ENCODE measurements around the gene TMEM131. TPM values are rescaled to one million over a fixed set of nuclear protein-coding genes. Genes with fewer than 3 reads are reported as not detected.
A peak's percentile ranks its signal among the peaks of the same experiment; 100 is the strongest.

The TMEM131 gene
- total RNA-seq, 1 donor from 2014 or later: 31.4 TPM

DNA sequence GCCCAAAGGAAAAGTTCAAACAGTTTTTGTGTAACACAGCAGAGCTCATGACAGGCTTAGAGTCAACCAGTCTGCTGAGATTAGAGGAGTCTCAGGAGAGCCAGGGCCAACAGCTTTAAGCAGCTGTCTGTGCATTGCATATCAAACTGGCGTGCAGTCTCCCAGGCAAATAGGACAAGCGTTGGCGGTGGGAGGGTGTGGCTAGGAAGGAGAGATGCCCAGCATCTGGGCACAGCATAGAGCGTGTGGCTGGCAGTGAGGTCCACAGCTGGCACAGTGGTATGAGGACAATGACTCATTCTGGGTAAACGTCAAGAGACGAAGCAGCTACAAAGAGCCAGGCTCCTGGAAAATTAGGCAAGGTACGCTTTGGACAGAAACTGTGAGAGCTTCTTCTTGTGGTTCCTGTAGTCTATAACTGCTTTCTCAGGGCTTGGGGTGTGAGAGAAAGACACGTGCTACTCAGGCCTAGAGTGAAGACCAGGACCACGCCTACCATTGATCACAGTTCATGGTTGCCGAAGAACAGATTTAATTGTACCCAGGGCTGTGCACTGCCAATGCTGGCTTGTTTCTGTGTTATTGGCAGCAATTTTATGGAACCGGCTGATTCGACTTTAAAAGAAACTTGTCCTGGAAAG, 267.5 kb downstream of the TMEM131 start:
- peaks cover 5% of the 10 kb centered on the region for H3K4me1 Mint-ChIP-seq (ENCODE audit: low read depth)
- peak; percentile 41 for DNase-seq (ENCODE audit: low spot score)
- no peak overlapping the region for H3K27ac Mint-ChIP-seq (ENCODE audit: unreplicated experiment)
- peaks cover 4% of the 10 kb centered on the region for H3K9me3 Mint-ChIP-seq (ENCODE audit: low read depth)
- no peak for TF ChIP-seq CTCF (IDR thresholded peaks at IDR 0.05)
- peaks cover 2% of the 10 kb centered on the region for H3K36me3 Mint-ChIP-seq (ENCODE audit: low read depth)
- H3K4me3 Mint-ChIP-seq (ENCODE audit: unreplicated experiment): no peak overlapping the region
- no peaks in the 10 kb centered on the region for H3K27me3 Mint-ChIP-seq (ENCODE audit: low read depth)

- no peak overlapping the region for H3K27ac Mint-ChIP-seq (ENCODE audit: unreplicated experiment)
- peak; percentile 32 for DNase-seq (ENCODE audit: low spot score)
- H3K4me1 Mint-ChIP-seq (ENCODE audit: low read depth): peaks cover 5% of the 10 kb centered on the region
- TF ChIP-seq CTCF (IDR thresholded peaks at IDR 0.05): no peak
- no peak overlapping the region for H3K4me3 Mint-ChIP-seq (ENCODE audit: unreplicated experiment)
- peaks cover 2% of the 10 kb centered on the region for H3K36me3 Mint-ChIP-seq (ENCODE audit: low read depth)
- H3K9me3 Mint-ChIP-seq (ENCODE audit: low read depth): peaks cover 4% of the 10 kb centered on the region
- H3K27me3 Mint-ChIP-seq (ENCODE audit: low read depth): no peaks in the 10 kb centered on the region
These were observed 268.5 kb downstream of the TMEM131 start for GRCh38 chr2:97727296-97727695.

- H3K4me3 Mint-ChIP-seq (ENCODE audit: unreplicated experiment): no peak overlapping the region
- TF ChIP-seq CTCF (IDR thresholded peaks at IDR 0.05): no peak
- H3K27me3 Mint-ChIP-seq (ENCODE audit: low read depth): no peaks in the 10 kb centered on the region
- peaks cover 2% of the 10 kb centered on the region for H3K36me3 Mint-ChIP-seq (ENCODE audit: low read depth)
- peaks cover 4% of the 10 kb centered on the region for H3K9me3 Mint-ChIP-seq (ENCODE audit: low read depth)
- H3K27ac Mint-ChIP-seq (ENCODE audit: unreplicated experiment): no peak overlapping the region
- peaks cover 5% of the 10 kb centered on the region for H3K4me1 Mint-ChIP-seq (ENCODE audit: low read depth)
- DNase-seq (ENCODE audit: low spot score): peak; percentile 18
These were observed 269.3 kb downstream of the TMEM131 start for GRCh38 chr2:97726261-97727064.

DNA sequence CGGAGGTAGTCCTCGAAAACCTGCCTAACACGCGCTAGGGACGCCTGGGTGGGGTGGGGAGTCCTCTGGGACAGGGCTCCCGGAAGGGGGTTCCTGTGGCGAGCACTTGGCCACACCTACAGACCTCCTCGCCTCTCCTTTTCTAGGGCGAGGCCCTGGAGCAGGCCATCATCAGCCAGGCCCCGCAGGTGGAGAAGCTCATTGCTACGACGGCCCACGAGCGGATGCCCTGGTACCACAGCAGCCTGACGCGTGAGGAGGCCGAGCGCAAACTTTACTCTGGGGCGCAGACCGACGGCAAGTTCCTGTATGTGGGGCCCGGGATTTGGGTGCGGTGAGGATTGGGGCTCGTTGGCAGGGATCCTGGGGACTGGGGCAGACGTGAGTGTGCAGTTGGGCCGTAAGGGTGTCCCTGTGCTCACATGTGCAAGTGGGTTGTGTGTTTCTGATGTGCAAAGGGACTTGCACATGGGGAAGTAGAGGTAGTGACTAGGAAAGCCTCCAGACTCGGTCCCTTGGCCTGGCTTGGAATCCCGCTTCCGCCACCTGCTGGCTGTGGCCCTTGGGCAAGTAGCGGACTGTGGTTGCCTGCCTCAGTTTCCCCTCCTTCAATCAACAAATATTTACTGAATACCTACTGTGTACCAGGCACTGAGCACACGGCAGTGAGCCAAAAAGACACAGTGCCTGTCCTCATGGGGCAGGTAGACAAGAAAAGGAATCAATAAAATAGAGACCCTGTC, 270.6 kb downstream of the TMEM131 start:
- no peak overlapping the region for H3K27ac Mint-ChIP-seq (ENCODE audit: unreplicated experiment)
- DNase-seq (ENCODE audit: low spot score): peak; percentile 84
- H3K27me3 Mint-ChIP-seq (ENCODE audit: low read depth): no peaks in the 10 kb centered on the region
- no peak for TF ChIP-seq CTCF (IDR thresholded peaks at IDR 0.05)
- peaks cover under 1% of the 10 kb centered on the region for H3K9me3 Mint-ChIP-seq (ENCODE audit: low read depth)
- peaks cover 5% of the 10 kb centered on the region for H3K4me1 Mint-ChIP-seq (ENCODE audit: low read depth)
- H3K36me3 Mint-ChIP-seq (ENCODE audit: low read depth): no peaks in the 10 kb centered on the region
- H3K4me3 Mint-ChIP-seq (ENCODE audit: unreplicated experiment): no peak overlapping the region

DNA sequence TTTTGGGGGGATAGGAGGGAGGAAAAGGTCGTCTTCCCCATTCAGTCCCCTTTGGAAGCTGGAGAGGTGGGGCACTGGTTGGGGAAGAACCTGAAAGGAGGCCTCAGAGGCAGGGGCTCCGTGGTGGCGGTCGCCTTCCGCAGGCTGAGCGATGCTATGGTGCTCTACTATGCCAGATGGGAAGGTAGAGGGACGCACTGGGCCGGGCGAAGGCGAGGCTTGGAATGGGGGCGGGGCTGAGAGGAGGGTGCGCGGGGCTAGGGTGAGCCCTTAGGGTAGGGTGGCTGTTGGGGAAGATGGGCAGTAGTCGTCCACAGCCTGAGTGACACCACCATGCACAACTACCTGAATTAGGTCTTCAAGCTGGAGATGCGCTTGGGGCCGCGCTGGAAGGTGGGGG, 271.2 kb downstream of the TMEM131 start:
- no peak for DNase-seq (ENCODE audit: low spot score)
- Mint-ChIP-seq H3K4me1 (ENCODE audit: low read depth) (peaks cover 5% of the 10 kb centered on the region), H3K27me3 (ENCODE audit: low read depth) (no peaks in the 10 kb centered on the region), H3K4me3 (ENCODE audit: unreplicated experiment) (no peak overlapping the region), H3K27ac (ENCODE audit: unreplicated experiment) (no peak overlapping the region), H3K36me3 (ENCODE audit: low read depth) (no peaks in the 10 kb centered on the region), H3K9me3 (ENCODE audit: low read depth) (no peaks in the 10 kb centered on the region)
- TF ChIP-seq CTCF (IDR thresholded peaks at IDR 0.05): no peak

Data from chondrocyte (in vitro differentiated cells).